ENCODE measurements around the gene ZBTB20. TPM values are rescaled to one million over a fixed set of nuclear protein-coding genes. Genes with fewer than 3 reads are reported as not detected.

Gene ZBTB20
- total RNA-seq, 4 donors from 2014 or later = 148 to 242 (median 188) TPM

DNA sequence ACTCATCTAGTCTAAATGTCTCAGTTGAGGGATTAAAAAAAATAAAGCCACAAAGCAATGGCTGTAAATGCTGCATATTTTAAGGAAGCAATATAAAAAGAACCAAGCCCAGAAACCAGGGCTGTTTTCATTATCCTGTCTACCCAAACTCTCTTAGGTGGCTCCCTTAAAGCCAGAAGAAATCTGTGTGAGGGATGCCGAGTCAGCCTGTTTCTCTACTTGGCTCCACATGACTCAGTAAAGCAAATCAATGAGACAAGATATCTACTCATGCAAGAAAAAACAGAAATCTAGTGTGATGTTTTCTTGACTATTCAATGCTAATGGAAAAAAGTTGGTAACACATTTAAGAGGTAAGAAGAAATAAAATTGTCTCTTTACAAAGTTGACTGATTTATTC, 296.2 kb downstream of the ZBTB20 start:
- no peak overlapping the region for H3K4me3 ChIP-seq (replicated peaks in 1 of 3)
- intact Hi-C loops (cut with DNase I) = no loop called here
- no peaks in the 10 kb centered on the region for H3K27me3 ChIP-seq
- DNase-seq = peak in 1 of 2 donors; percentile 36
- TF ChIP-seq POLR2A (IDR thresholded peaks at IDR 0.05) = no peak
- TF ChIP-seq, protein P1, sequence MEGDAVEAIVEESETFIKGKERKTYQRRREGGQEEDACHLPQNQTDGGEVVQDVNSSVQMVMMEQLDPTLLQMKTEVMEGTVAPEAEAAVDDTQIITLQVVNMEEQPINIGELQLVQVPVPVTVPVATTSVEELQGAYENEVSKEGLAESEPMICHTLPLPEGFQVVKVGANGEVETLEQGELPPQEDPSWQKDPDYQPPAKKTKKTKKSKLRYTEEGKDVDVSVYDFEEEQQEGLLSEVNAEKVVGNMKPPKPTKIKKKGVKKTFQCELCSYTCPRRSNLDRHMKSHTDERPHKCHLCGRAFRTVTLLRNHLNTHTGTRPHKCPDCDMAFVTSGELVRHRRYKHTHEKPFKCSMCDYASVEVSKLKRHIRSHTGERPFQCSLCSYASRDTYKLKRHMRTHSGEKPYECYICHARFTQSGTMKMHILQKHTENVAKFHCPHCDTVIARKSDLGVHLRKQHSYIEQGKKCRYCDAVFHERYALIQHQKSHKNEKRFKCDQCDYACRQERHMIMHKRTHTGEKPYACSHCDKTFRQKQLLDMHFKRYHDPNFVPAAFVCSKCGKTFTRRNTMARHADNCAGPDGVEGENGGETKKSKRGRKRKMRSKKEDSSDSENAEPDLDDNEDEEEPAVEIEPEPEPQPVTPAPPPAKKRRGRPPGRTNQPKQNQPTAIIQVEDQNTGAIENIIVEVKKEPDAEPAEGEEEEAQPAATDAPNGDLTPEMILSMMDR (IDR thresholded peaks at IDR 0.05) = no peak
- no peaks in the 10 kb centered on the region for H3K9me3 ChIP-seq
- H3K4me1 ChIP-seq = peaks cover 20 to 24% of the 10 kb centered on the region in 2 donors
- no peaks in the 10 kb centered on the region for H3K36me3 ChIP-seq
- 28 to 29% methylated on average over 1 of the region's 1 CpG for WGBS, 2 donors
- peak overlapping the region in 1 of 3 donors; percentile 32 for H3K27ac ChIP-seq

DNA sequence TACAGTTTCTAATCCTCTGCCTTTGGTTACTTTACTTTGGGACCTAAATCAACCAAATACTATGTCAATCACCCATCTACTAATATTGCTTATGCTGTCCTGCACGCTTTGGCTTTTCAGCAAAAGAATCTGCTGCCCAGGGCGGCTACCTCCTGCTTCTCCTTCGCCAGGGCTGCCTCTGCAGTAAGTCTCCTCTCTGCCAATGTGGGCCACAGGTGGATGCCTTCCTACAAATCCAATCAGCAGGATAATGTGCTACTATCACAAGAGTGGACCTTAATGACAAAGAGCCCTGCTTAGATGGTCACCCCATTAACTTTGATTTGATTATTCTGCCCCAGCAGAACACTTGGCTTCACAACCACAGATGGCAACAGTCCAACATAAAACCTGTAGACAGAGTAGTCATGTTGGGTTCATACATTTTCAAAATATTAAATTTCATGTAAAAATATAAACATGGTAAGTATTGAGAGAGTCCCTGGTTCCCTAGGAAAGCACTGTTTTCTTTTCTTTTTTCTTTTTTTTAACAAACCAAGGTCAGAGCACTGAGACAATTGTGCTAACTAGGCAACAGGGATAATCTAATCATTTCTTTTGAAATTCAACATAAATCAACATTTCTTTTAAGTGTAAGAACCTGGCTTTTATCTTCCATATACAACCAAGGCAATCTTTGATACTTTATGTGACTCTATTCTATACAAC, 298.3 kb downstream of the ZBTB20 start:
- WGBS, 2 donors = 94 to 100% methylated on average over 3 of the region's 3 CpGs
- no peak overlapping the region for H3K4me3 ChIP-seq (replicated peaks in 1 of 3)
- no peaks in the 10 kb centered on the region for H3K36me3 ChIP-seq
- H3K9me3 ChIP-seq = no peaks in the 10 kb centered on the region
- peaks cover 15 to 24% of the 10 kb centered on the region in 2 donors for H3K4me1 ChIP-seq
- no peak for TF ChIP-seq POLR2A (IDR thresholded peaks at IDR 0.05)
- TF ChIP-seq, protein P1 (IDR thresholded peaks at IDR 0.05) = no peak
- H3K27ac ChIP-seq = no peak overlapping the region
- H3K27me3 ChIP-seq = no peaks in the 10 kb centered on the region
- DNase-seq = no peak
- intact Hi-C loops (cut with DNase I) = no loop called here

DNA sequence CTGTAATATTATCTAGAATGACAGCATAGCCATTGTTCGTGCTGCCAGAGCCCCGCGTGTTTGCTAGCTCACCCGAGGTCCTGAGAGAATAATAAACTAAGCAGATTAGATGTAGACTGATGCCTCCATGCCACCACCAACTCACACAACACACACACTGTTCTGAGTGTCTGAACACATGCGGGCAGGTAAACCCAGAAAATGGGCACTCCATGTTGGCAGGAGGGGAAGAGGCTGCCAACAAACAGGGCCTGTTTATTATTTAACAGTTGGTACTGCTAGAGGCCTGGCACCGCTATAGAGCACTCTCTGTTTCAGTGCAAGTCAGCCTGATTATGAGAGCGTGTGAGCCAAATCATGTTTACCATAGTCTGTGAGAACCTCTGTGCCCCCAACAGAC, 299.0 kb downstream of the ZBTB20 start:
- peaks cover 15 to 24% of the 10 kb centered on the region in 2 donors for H3K4me1 ChIP-seq
- WGBS, 2 donors = 82 to 92% methylated on average over 7 of the region's 7 CpGs
- H3K27me3 ChIP-seq = no peaks in the 10 kb centered on the region
- no peak overlapping the region for H3K4me3 ChIP-seq (replicated peaks in 1 of 3)
- H3K36me3 ChIP-seq = no peaks in the 10 kb centered on the region
- no peak for TF ChIP-seq POLR2A (IDR thresholded peaks at IDR 0.05)
- TF ChIP-seq, protein P1 (IDR thresholded peaks at IDR 0.05) = no peak
- H3K9me3 ChIP-seq = no peaks in the 10 kb centered on the region
- intact Hi-C loops (cut with DNase I) = no loop called here
- no peak for DNase-seq
- peak overlapping the region in 1 of 3 donors; percentile 17 for H3K27ac ChIP-seq

DNA sequence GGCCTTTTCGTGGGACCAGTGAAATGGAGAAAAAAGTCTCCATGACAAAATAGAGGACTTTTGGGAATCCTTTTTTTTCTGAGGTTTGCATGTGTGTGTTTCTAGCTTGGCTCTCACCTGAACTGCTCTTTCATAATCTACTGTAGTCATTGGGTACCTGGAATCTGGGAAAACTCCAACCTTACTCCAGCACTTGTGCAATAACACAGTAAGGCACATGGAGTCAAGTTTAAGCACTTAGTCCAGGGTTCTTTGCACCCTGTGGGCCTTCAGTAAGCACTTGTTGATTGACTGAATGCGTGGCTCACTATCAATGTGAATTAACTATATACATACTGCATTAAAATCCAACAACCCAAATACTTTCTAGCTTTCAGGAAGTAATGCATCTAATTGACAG, 299.5 kb downstream of the ZBTB20 start:
- 46 to 67% methylated on average over 2 of the region's 2 CpGs for WGBS, 2 donors
- no peaks in the 10 kb centered on the region for H3K36me3 ChIP-seq
- H3K9me3 ChIP-seq = no peaks in the 10 kb centered on the region
- H3K27me3 ChIP-seq = no peaks in the 10 kb centered on the region
- TF ChIP-seq, protein P1 (IDR thresholded peaks at IDR 0.05) = no peak
- TF ChIP-seq POLR2A (IDR thresholded peaks at IDR 0.05) = no peak
- H3K4me1 ChIP-seq = peaks cover 15 to 24% of the 10 kb centered on the region in 2 donors
- peak overlapping the region in 1 of 3 donors; percentile 17 for H3K27ac ChIP-seq
- intact Hi-C loops (cut with DNase I) = no loop called here
- no peak for DNase-seq
- H3K4me3 ChIP-seq (replicated peaks in 1 of 3) = no peak overlapping the region

DNA sequence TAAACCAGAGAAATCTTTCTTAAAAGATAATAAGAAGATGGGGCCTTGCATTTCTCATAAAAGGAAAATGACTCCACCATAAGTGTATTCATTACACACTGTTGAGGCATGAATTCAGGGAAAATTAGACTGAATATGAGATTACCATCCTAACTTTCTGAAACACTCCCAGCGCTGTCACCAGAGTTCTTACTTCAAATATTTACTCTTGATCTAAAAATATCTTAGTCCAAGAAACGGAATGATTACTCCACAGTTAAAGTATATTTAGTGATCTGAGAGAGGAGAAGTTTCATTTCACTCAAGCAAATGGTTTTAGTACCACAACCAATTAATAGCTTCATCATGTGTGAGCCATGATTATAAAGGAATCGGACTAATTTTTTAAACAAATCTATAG, 300.3 kb downstream of the ZBTB20 start:
- 86 to 92% methylated on average over 3 of the region's 3 CpGs for WGBS, 2 donors
- intact Hi-C loops (cut with DNase I) = no loop called here
- Histone ChIP-seq H3K4me1 (peaks cover 15 to 24% of the 10 kb centered on the region in 2 donors), H3K4me3 (replicated peaks in 1 of 3) (no peak overlapping the region), H3K9me3 (no peaks in the 10 kb centered on the region), H3K36me3 (no peaks in the 10 kb centered on the region), H3K27ac (peak overlapping the region in 1 of 3 donors; percentile 16), H3K27me3 (no peaks in the 10 kb centered on the region)
- DNase-seq = no peak
- no peak for TF ChIP-seq POLR2A (IDR thresholded peaks at IDR 0.05)
- TF ChIP-seq, protein P1 (IDR thresholded peaks at IDR 0.05) = no peak

Data from thyroid gland (tissue), 4 donors.